B cell (primary cell): ENCODE results near the gene CAMK1D.

Source experiments
- CTCF ChIP-seq: fragments of 200-600 bp; IDR thresholded peaks from one replicate; pipeline ENCODE4 v1.8.0; 2022; ENCODE audit warnings: antibody characterized with exemption, mild to moderate bottlenecking
- EZH2 ChIP-seq: IDR thresholded peaks from 2 replicates; pipeline ENCODE4 v1.6.1; 2012; ENCODE audit warnings: borderline replicate concordance, low read depth, mild to moderate bottlenecking, moderate library complexity, low read length; ENCODE audit not compliant: insufficient read depth, poor library complexity, severe bottlenecking

GRCh38 chr10:12382157-12382548 is 32.8 kb downstream of the CAMK1D start:
- no peak for TF ChIP-seq EZH2
- no peak for TF ChIP-seq CTCF
